Fibroblast of mammary gland (primary cell): ENCODE data around the gene ZNF616.

Experiments used
- DNase-seq: peaks from one replicate; pipeline ENCODE4 v3.0.0-alpha.2; 2010; ENCODE audit warnings: low read depth
- H3K4me3 ChIP-seq: 2 replicates; pipeline ENCODE4 v1.5.1; 2011; ENCODE audit warnings: low read depth, mild to moderate bottlenecking, low read length, moderate library complexity; ENCODE audit not compliant: control insufficient read depth
- CTCF ChIP-seq: conservative IDR thresholded peaks from 2 replicates; pipeline ENCODE4 v1.5.1; 2011; ENCODE audit warnings: low read depth, low read length, inconsistent platforms; ENCODE audit not compliant: control insufficient read depth, insufficient read depth

The ZNF616 gene

GRCh38 chr19:52140032-52140710, 433 bp upstream of the ZNF616 start:
- no peak for TF ChIP-seq CTCF
- peak overlapping the region; percentile 27 for H3K4me3 ChIP-seq
- DNase-seq: no peak

GRCh38 chr19:52138983-52139251, 821 bp downstream of the ZNF616 start:
- TF ChIP-seq CTCF: no peak
- peak overlapping the region; percentile 82 for H3K4me3 ChIP-seq
- no peak for DNase-seq

- no peak for TF ChIP-seq CTCF
- peak overlapping the region; percentile 82 for H3K4me3 ChIP-seq
- DNase-seq: peak; percentile 16
Observed at GRCh38 chr19:52138278-52138982, 1.3 kb downstream of the ZNF616 start.

- DNase-seq: no peak
- no peak for TF ChIP-seq CTCF
Observed at GRCh38 chr19:52120286-52120685, 19.5 kb downstream of the ZNF616 start.

GRCh38 chr19:52115526-52116053, 24.1 kb downstream of the ZNF616 start:
- no peak overlapping the region for H3K4me3 ChIP-seq
- no peak for TF ChIP-seq CTCF
- DNase-seq: no peak

More at GRCh38 chr19:52120286-52120685, 19.5 kb downstream of the ZNF616 start:
- no peak overlapping the region for H3K4me3 ChIP-seq

- no peak for TF ChIP-seq CTCF
- no peak overlapping the region for H3K4me3 ChIP-seq
- DNase-seq: no peak
Observed at GRCh38 chr19:52114691-52115090, 25.0 kb downstream of the ZNF616 start.
